Effector memory CD8-positive, alpha-beta T cell (primary cell): ENCODE results near the gene DSE.
A peak's percentile ranks its signal among the peaks of the same experiment; 100 is the strongest.

Experiments used
- ATAC-seq: fragments of 150-1000 bp; cut with Tn5 transposase; replicated peaks from 2 replicates; pipeline ENCODE4 v1.10.0; 2021; ENCODE audit warnings: mild to moderate bottlenecking, moderate library complexity
- DNase-seq, 3 experiments: peaks; one replicate each; pipeline ENCODE4 v3.0.0; 2021
- H3K27ac Mint-ChIP-seq, 2 donors: one replicate each; pipeline ENCODE4 v1.8.0; 2022; ENCODE audit warnings: mild to moderate bottlenecking in 2 of 2, mixed read lengths in 2 of 2, moderate library complexity in 2 of 2
- H3K27me3 Mint-ChIP-seq, 2 donors: one replicate each; pipeline ENCODE4 v1.8.0; 2022; ENCODE audit warnings: mixed read lengths in 2 of 2
- H3K36me3 Mint-ChIP-seq: one replicate; pipeline ENCODE4 v1.8.0; 2022; ENCODE audit warnings: mild to moderate bottlenecking, moderate library complexity, mixed read lengths; ENCODE audit not compliant: insufficient read depth
- H3K4me1 Mint-ChIP-seq, 2 donors: one replicate each; pipeline ENCODE4 v1.8.0; 2022; ENCODE audit warnings: low read depth in 2 of 2, mixed read lengths in 2 of 2
- H3K4me3 Mint-ChIP-seq, 2 donors: one replicate each; pipeline ENCODE4 v1.8.0; 2022; ENCODE audit warnings: mild to moderate bottlenecking in 2 of 2, mixed read lengths in 2 of 2, moderate library complexity in 2 of 2
- H3K9me3 Mint-ChIP-seq, 2 donors: one replicate each; pipeline ENCODE4 v1.8.0; 2022; ENCODE audit warnings: mixed read lengths in 2 of 2

The DSE gene

GRCh38 chr6:116438590-116439448, 68.1 kb downstream of the DSE start:
- ATAC-seq = no peak
- Mint-ChIP-seq H3K27me3 (peaks cover 0 to 37% of the 10 kb centered on the region in 2 donors), H3K4me3 (no peak overlapping the region), H3K27ac (no peak overlapping the region), H3K36me3 (no peaks in the 10 kb centered on the region), H3K9me3 (no peaks in the 10 kb centered on the region), H3K4me1 (no peaks in the 10 kb centered on the region)
- no peak for DNase-seq

DNA sequence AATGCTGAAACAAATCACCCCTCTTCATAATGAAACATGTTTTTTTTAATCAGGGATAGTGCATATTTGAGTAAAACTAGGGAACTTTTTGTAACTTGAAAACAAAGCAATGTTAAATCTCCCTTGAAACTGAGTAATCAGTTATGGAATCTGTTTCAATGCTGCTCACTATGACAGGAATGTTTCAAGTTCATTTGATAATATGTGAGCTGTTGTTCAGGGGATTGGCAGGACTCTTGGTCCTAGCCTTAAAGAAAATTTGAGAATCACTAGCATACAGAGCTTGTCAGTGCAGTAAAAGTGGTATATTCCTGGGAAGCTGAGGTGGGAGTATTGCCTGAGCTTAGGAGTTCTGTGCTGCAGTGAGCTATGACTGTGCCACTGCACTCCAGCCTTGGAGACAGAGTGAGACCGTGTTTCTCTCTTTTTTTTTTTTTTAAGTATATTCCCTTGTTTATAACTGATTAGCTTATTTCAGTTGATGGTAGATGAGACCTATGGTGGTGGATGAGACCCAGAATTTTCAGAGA, 68.8 kb downstream of the DSE start:
- no peaks in the 10 kb centered on the region for H3K9me3 Mint-ChIP-seq
- H3K27me3 Mint-ChIP-seq = peaks cover 0 to 37% of the 10 kb centered on the region in 2 donors
- no peak overlapping the region for H3K27ac Mint-ChIP-seq
- no peak overlapping the region for H3K4me3 Mint-ChIP-seq
- H3K36me3 Mint-ChIP-seq = no peaks in the 10 kb centered on the region
- no peak for ATAC-seq
- DNase-seq = no peak
- H3K4me1 Mint-ChIP-seq = peaks cover 0 to 6% of the 10 kb centered on the region in 2 donors

DNA sequence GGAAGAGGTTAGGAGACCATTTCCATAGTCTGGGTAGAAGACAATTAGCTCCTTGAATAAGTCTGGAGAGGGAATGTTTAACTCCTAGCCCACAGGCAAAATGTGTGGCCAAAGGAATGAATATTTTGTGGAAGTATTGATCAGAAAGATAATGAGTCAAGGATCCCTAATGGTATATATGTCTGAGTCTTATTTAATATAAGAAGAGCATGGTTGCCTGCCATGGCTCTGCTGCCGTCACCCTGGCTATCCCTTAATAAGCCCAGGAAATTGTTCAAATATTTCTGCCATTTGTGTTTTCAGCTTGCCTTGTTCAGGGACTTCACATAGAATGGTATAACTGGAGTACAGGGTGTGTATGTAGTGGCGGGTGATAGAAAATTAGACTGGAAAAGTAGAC, 72.4 kb downstream of the DSE start:
- peaks cover 0 to 26% of the 10 kb centered on the region in 2 donors for H3K27me3 Mint-ChIP-seq
- no peak overlapping the region for H3K27ac Mint-ChIP-seq
- DNase-seq = no peak
- ATAC-seq = no peak
- H3K9me3 Mint-ChIP-seq = no peaks in the 10 kb centered on the region
- H3K4me1 Mint-ChIP-seq = peaks cover 5 to 14% of the 10 kb centered on the region in 2 donors
- no peaks in the 10 kb centered on the region for H3K36me3 Mint-ChIP-seq
- no peak overlapping the region for H3K4me3 Mint-ChIP-seq

- no peaks in the 10 kb centered on the region for H3K36me3 Mint-ChIP-seq
- ATAC-seq (peak; percentile 65), DNase-seq (no peak)
- H3K9me3 Mint-ChIP-seq = no peaks in the 10 kb centered on the region
- no peak overlapping the region for H3K27ac Mint-ChIP-seq
- H3K4me3 Mint-ChIP-seq = no peak overlapping the region
- peaks cover 0 to 28% of the 10 kb centered on the region in 2 donors for H3K27me3 Mint-ChIP-seq
- H3K4me1 Mint-ChIP-seq = peaks cover 5 to 14% of the 10 kb centered on the region in 2 donors
Observed at GRCh38 chr6:116444092-116444491, 73.3 kb downstream of the DSE start.

- H3K27ac Mint-ChIP-seq = no peak overlapping the region
- peaks cover 5 to 14% of the 10 kb centered on the region in 2 donors for H3K4me1 Mint-ChIP-seq
- no peak overlapping the region for H3K4me3 Mint-ChIP-seq
- no peaks in the 10 kb centered on the region for H3K36me3 Mint-ChIP-seq
- no peaks in the 10 kb centered on the region for H3K9me3 Mint-ChIP-seq
- ATAC-seq (peak; percentile 34), DNase-seq (no peak)
- peaks cover 4 to 26% of the 10 kb centered on the region in 2 donors for H3K27me3 Mint-ChIP-seq
Observed at GRCh38 chr6:116444575-116444974, 73.8 kb downstream of the DSE start.

DNA sequence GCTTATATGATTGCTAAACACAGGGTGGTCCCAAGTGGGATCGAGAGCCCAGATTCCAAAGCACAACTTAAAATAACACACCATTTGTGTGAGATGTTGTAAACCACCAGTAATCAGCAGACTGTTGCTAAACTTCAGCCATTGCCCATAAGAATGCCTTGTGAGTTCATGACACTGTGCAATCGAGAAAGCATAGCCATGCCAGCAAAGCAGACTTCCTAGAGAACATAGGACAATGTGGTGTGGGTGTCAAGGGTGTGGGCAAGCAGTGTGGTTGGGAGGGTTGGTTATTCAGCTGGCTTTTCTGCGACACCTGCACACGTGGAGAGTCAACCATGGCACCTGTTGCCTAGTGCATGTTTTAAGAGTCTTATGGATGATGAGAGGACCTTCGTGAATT, 74.4 kb downstream of the DSE start:
- ATAC-seq = peak; percentile 80

GRCh38 chr6:116446399-116446798, 75.7 kb downstream of the DSE start:
- peaks cover 8 to 29% of the 10 kb centered on the region in 2 donors for H3K27me3 Mint-ChIP-seq
- DNase-seq (no peak), ATAC-seq (no peak)
- H3K4me3 Mint-ChIP-seq = no peak overlapping the region
- peaks cover 5 to 14% of the 10 kb centered on the region in 2 donors for H3K4me1 Mint-ChIP-seq
- no peaks in the 10 kb centered on the region for H3K9me3 Mint-ChIP-seq
- no peaks in the 10 kb centered on the region for H3K36me3 Mint-ChIP-seq
- H3K27ac Mint-ChIP-seq = no peak overlapping the region

More for the DNA sequence above, 74.4 kb downstream of the DSE start:
- Mint-ChIP-seq H3K4me1 (peaks cover 5 to 14% of the 10 kb centered on the region in 2 donors), H3K9me3 (no peaks in the 10 kb centered on the region), H3K4me3 (no peak overlapping the region), H3K27ac (no peak overlapping the region), H3K27me3 (peaks cover 8 to 28% of the 10 kb centered on the region in 2 donors), H3K36me3 (no peaks in the 10 kb centered on the region)
- DNase-seq = peak in 2 of 3 experiments; percentile 3 to 14

DNA sequence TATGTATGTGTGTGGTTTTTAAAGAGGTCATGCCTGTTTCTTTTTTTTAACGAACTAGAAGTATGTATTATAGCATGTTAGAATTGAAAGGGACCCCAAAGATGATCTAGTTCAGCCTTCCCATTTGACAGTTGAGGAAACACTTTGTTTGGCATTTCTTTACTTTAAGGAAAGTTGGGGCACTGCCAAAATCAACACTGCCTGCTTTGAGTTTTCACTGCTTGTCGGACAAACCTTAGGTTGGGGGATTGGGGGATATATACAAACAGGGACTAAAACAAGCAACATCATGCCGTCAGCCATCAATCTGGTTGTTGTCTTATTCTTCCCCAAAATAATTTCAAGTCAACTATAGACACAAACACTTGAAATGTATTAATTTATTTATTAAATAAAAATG, 76.3 kb downstream of the DSE start:
- H3K4me1 Mint-ChIP-seq = peaks cover 5 to 14% of the 10 kb centered on the region in 2 donors
- H3K4me3 Mint-ChIP-seq = no peak overlapping the region
- H3K27ac Mint-ChIP-seq = no peak overlapping the region
- H3K9me3 Mint-ChIP-seq = no peaks in the 10 kb centered on the region
- no peak for ATAC-seq
- no peaks in the 10 kb centered on the region for H3K36me3 Mint-ChIP-seq
- DNase-seq = no peak
- H3K27me3 Mint-ChIP-seq = peaks cover 8 to 22% of the 10 kb centered on the region in 2 donors

- no peak for DNase-seq
- no peak for ATAC-seq
- Mint-ChIP-seq H3K27me3 (peaks cover 8 to 17% of the 10 kb centered on the region in 2 donors), H3K4me1 (peaks cover 5 to 14% of the 10 kb centered on the region in 2 donors), H3K36me3 (no peaks in the 10 kb centered on the region), H3K4me3 (no peak overlapping the region), H3K9me3 (no peaks in the 10 kb centered on the region), H3K27ac (no peak overlapping the region)
Observed at GRCh38 chr6:116447496-116448011, 76.8 kb downstream of the DSE start.

- Mint-ChIP-seq H3K27ac (no peak overlapping the region), H3K27me3 (peaks cover 8 to 29% of the 10 kb centered on the region in 2 donors), H3K9me3 (no peaks in the 10 kb centered on the region), H3K4me1 (peaks cover 5 to 8% of the 10 kb centered on the region in 2 donors), H3K4me3 (no peak overlapping the region), H3K36me3 (no peaks in the 10 kb centered on the region)
- ATAC-seq = no peak
- no peak for DNase-seq
Observed at GRCh38 chr6:116449565-116449964, 78.8 kb downstream of the DSE start.

DNA sequence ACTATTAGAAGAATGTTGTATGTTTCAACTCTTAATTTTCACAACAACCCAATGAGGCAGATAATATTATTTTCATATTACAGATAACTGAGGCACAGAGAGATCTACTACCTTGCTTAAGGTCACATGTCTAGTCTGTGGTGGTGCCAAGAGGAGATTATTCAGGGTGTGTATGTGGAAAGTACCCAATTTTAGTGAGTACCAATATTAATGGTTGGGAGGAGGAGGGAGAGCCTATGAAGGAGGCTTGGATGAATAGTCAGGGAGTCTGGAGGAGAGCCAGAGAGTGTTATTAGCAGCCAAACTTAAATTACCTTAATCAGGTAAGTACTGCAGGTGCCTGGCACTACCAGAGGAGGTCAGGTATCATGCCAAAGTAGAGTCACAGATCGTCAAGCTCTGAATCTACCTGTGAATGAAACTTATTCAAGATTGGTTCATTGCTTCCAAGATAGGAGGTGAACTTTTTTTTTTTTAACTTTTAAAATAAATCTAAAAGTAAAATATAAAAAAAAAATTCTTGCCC, 79.5 kb downstream of the DSE start:
- no peak overlapping the region for H3K27ac Mint-ChIP-seq
- no peak for DNase-seq
- peaks cover under 1% of the 10 kb centered on the region in 2 donors for H3K4me1 Mint-ChIP-seq
- peaks cover 8 to 31% of the 10 kb centered on the region in 2 donors for H3K27me3 Mint-ChIP-seq
- no peak overlapping the region for H3K4me3 Mint-ChIP-seq
- no peaks in the 10 kb centered on the region for H3K36me3 Mint-ChIP-seq
- H3K9me3 Mint-ChIP-seq = no peaks in the 10 kb centered on the region
- no peak for ATAC-seq

DNA sequence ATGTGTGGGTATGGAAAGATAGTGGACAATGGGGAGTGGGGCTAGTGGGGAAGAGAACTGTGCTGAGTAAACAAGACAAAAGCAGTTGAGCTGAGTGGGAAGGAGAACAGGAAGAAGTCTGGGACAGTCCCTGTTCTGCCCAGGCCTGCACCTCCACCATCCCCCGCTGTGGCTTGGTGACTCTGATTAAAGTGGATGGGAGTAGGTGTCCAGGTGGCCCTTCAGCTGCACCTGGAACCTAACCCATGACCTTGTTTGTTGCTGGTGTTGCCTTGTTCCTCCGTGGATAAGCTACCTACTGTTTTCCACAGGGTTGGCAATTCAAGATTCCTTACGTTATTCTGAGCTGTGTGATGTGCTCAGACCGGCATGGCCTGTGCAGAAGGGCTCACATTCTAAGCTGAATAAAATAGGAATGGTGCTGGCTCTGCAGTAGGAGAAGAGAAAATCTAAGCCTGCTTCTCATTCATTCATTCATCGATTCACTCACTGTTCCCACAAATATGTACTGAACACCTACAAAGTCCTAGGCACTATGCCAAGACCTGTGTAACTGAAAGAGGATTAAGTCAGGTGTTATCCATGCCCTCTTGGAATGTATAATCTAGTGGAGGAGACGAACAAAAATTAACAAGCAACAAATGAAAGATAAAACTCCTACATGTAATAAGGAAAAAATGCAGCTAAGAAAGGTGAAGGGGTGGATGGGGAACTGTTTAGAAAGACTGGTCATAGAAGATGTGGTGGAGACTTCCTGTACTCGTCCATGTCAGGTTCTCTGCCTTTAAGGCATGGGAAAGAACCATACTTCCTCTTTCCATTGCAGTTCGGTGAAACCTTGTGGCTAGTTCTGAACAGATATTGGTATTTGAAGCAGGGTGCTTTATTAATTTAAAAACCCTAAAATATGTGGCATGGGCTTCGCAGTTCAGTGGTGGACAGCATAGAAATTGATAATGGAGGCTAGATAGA, 80.3 kb downstream of the DSE start:
- Mint-ChIP-seq H3K36me3 (no peaks in the 10 kb centered on the region), H3K4me1 (no peaks in the 10 kb centered on the region), H3K4me3 (no peak overlapping the region), H3K27me3 (peaks cover 8 to 35% of the 10 kb centered on the region in 2 donors), H3K9me3 (no peaks in the 10 kb centered on the region), H3K27ac (no peak overlapping the region)
- no peak for ATAC-seq
- no peak for DNase-seq

- no peaks in the 10 kb centered on the region for H3K4me1 Mint-ChIP-seq
- ATAC-seq (no peak), DNase-seq (no peak)
- H3K4me3 Mint-ChIP-seq = no peak overlapping the region
- H3K27me3 Mint-ChIP-seq = peaks cover 8 to 35% of the 10 kb centered on the region in 2 donors
- H3K9me3 Mint-ChIP-seq = no peaks in the 10 kb centered on the region
- H3K27ac Mint-ChIP-seq = no peak overlapping the region
- H3K36me3 Mint-ChIP-seq = no peaks in the 10 kb centered on the region
Observed at GRCh38 chr6:116451916-116452315, 81.2 kb downstream of the DSE start.
